Measurements from ENCODE around the gene ART5. TPM values are rescaled to one million over a fixed set of nuclear protein-coding genes. Genes with fewer than 3 reads are reported as not detected.
"Not testable (repeated sequence)": the region's sequence is repeated elsewhere in the genome, so short reads cannot be mapped to it uniquely, and the experiment has no call there.

Gene ART5
- polyA plus RNA-seq, 1 donor (not counting 4 experiments of a cell fraction or from before 2014, with no cell fraction given): not detected

DNA sequence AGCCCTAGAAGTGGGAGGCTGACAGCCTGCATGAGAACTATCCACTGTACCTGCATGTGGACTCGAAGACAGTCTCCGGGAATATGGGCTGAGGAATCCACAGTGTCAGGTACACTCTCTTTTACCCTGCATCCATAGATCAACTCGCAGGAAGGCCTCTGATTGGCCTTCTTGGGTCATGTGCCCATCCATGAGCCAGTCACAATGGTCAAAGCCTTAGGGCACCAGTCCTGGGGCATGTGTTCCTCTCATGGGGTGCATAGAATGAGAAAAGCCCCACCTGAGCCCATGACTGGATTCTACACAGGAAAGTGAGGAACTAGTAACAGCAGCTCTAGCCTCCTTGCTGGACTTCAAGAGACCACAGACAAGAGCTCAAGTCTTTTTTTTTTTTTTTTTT, 13.8 kb upstream of the ART5 start:
- no peaks in the 10 kb centered on the region for H3K79me2 ChIP-seq (ENCODE audit: control insufficient read depth, insufficient read depth, low read length)
- no peak for TF ChIP-seq EZH2 (IDR thresholded peaks at IDR 0.05; ENCODE audit: low read length)
- TF ChIP-seq, protein P1, sequence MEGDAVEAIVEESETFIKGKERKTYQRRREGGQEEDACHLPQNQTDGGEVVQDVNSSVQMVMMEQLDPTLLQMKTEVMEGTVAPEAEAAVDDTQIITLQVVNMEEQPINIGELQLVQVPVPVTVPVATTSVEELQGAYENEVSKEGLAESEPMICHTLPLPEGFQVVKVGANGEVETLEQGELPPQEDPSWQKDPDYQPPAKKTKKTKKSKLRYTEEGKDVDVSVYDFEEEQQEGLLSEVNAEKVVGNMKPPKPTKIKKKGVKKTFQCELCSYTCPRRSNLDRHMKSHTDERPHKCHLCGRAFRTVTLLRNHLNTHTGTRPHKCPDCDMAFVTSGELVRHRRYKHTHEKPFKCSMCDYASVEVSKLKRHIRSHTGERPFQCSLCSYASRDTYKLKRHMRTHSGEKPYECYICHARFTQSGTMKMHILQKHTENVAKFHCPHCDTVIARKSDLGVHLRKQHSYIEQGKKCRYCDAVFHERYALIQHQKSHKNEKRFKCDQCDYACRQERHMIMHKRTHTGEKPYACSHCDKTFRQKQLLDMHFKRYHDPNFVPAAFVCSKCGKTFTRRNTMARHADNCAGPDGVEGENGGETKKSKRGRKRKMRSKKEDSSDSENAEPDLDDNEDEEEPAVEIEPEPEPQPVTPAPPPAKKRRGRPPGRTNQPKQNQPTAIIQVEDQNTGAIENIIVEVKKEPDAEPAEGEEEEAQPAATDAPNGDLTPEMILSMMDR (optimal IDR thresholded peaks at IDR 0.05 in 1 of 3, IDR thresholded peaks at IDR 0.05 in 1 of 3, conservative IDR thresholded peaks at IDR 0.05 in 1 of 3; ENCODE audit: extremely low read depth in 1 of 3, insufficient read depth in 2 of 3, low read length in 3 of 3): no peak
- H3K9me3 ChIP-seq (ENCODE audit: control insufficient read depth, low read depth, low read length): no peaks in the 10 kb centered on the region
- no peaks in the 10 kb centered on the region for H3K9me1 ChIP-seq (ENCODE audit: control insufficient read depth, extremely low read depth, insufficient read depth, low read length)
- dilution Hi-C loops (cut with MboI; ENCODE audit: extremely low pct_ligation_motif_present, low sequenced_read_pairs): no loop called here
- no peak overlapping the region for H3K4me2 ChIP-seq (ENCODE audit: control insufficient read depth, extremely low read depth, insufficient read depth, low read depth, low read length)
- no peaks in the 10 kb centered on the region for H4K20me1 ChIP-seq (ENCODE audit: control insufficient read depth, extremely low read depth, insufficient read depth, low read length)
- no peaks in the 10 kb centered on the region for H3K36me3 ChIP-seq (ENCODE audit: control insufficient read depth in 2 of 2, extremely low read depth in 1 of 2, insufficient read depth in 2 of 2, low read length in 2 of 2)
- H3K9ac ChIP-seq (ENCODE audit: control insufficient read depth, extremely low read depth, insufficient read depth, low read length): no peak overlapping the region
- H3K27me3 ChIP-seq (ENCODE audit: control insufficient read depth, extremely low read depth, insufficient read depth, low read length): peaks cover 7% of the 10 kb centered on the region
- FAIRE-seq (no peak), DNase-seq (ENCODE audit: low read depth, low spot score) (no peak)
- H3K4me3 ChIP-seq (ENCODE audit: control insufficient read depth in 2 of 3, extremely low read depth in 1 of 3, insufficient read depth in 2 of 3, low read depth in 1 of 3, low read length in 3 of 3): no peak overlapping the region
- H3K27ac ChIP-seq (ENCODE audit: control insufficient read depth, insufficient read depth, low read length): no peak overlapping the region
- H2AFZ ChIP-seq (ENCODE audit: control insufficient read depth, low read length): no peak overlapping the region
- no peaks in the 10 kb centered on the region for H3K4me1 ChIP-seq (ENCODE audit: control insufficient read depth, extremely low read depth, insufficient read depth, low read length)

DNA sequence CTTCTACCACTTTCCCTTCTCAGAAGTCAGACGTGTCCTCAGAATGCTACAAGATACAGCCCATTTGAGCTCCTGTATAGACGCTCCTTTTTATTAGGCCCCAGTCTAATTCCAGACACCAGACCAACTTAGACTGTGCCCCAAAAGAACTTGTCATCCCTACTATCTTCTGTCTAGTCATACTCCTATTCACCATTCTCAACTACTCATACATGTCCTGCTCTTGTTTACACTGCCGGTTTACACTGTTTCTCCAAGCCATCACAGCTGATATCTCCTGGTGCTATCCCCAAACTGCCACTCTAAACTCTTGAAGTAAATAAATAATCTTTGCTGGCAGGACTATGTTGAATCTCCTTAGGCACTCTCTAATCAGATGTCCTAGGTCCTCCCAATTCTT, 10.7 kb upstream of the ART5 start:
- not testable (repeated sequence) for H3K4me2 ChIP-seq (ENCODE audit: control insufficient read depth, extremely low read depth, insufficient read depth, low read depth, low read length); FAIRE-seq

DNA sequence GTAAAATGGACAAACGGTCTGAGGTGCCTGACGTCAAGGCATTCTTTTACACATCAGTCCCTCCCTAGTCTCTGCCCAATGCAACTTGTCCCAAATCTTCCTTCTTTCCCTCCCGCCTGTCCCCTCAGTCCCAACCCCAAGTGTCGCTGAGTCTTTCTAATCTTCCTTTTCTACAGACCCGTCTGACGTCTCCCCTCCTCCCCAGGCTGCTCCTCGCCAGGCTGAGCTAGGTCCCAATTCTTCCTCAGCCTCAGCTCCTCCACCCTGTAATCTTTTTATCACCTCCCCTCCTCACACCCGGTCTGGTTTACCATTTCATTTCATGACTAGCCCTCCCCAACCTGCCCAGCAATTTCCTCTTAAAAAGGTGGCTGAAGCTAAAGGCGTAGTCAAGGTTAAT, 7.6 kb upstream of the ART5 start:
- H2AFZ ChIP-seq (ENCODE audit: control insufficient read depth, low read length); H3K9ac ChIP-seq (ENCODE audit: control insufficient read depth, extremely low read depth, insufficient read depth, low read length); H3K4me2 ChIP-seq (ENCODE audit: control insufficient read depth, extremely low read depth, insufficient read depth, low read depth, low read length); H3K4me3 ChIP-seq (ENCODE audit: control insufficient read depth in 2 of 3, extremely low read depth in 1 of 3, insufficient read depth in 2 of 3, low read depth in 1 of 3, low read length in 3 of 3); DNase-seq (ENCODE audit: low read depth, low spot score); H3K27me3 ChIP-seq (ENCODE audit: control insufficient read depth, extremely low read depth, insufficient read depth, low read length); FAIRE-seq; H3K36me3 ChIP-seq (ENCODE audit: control insufficient read depth in 2 of 2, extremely low read depth in 1 of 2, insufficient read depth in 2 of 2, low read length in 2 of 2); H3K27ac ChIP-seq (ENCODE audit: control insufficient read depth, insufficient read depth, low read length); H3K79me2 ChIP-seq (ENCODE audit: control insufficient read depth, insufficient read depth, low read length); H3K9me1 ChIP-seq (ENCODE audit: control insufficient read depth, extremely low read depth, insufficient read depth, low read length); H3K4me1 ChIP-seq (ENCODE audit: control insufficient read depth, extremely low read depth, insufficient read depth, low read length); H4K20me1 ChIP-seq (ENCODE audit: control insufficient read depth, extremely low read depth, insufficient read depth, low read length); dilution Hi-C loops (cut with MboI; ENCODE audit: extremely low pct_ligation_motif_present, low sequenced_read_pairs); H3K9me3 ChIP-seq (ENCODE audit: control insufficient read depth, low read depth, low read length): not testable (repeated sequence)

More for the DNA sequence above, 10.7 kb upstream of the ART5 start:
- H3K4me3 ChIP-seq (ENCODE audit: control insufficient read depth in 2 of 3, extremely low read depth in 1 of 3, insufficient read depth in 2 of 3, low read depth in 1 of 3, low read length in 3 of 3); H3K9me3 ChIP-seq (ENCODE audit: control insufficient read depth, low read depth, low read length); H3K79me2 ChIP-seq (ENCODE audit: control insufficient read depth, insufficient read depth, low read length); H2AFZ ChIP-seq (ENCODE audit: control insufficient read depth, low read length); H3K36me3 ChIP-seq (ENCODE audit: control insufficient read depth in 2 of 2, extremely low read depth in 1 of 2, insufficient read depth in 2 of 2, low read length in 2 of 2); H4K20me1 ChIP-seq (ENCODE audit: control insufficient read depth, extremely low read depth, insufficient read depth, low read length); DNase-seq (ENCODE audit: low read depth, low spot score); dilution Hi-C loops (cut with MboI; ENCODE audit: extremely low pct_ligation_motif_present, low sequenced_read_pairs); H3K27ac ChIP-seq (ENCODE audit: control insufficient read depth, insufficient read depth, low read length); H3K9me1 ChIP-seq (ENCODE audit: control insufficient read depth, extremely low read depth, insufficient read depth, low read length); H3K4me1 ChIP-seq (ENCODE audit: control insufficient read depth, extremely low read depth, insufficient read depth, low read length); H3K9ac ChIP-seq (ENCODE audit: control insufficient read depth, extremely low read depth, insufficient read depth, low read length); H3K27me3 ChIP-seq (ENCODE audit: control insufficient read depth, extremely low read depth, insufficient read depth, low read length): not testable (repeated sequence)

DNA sequence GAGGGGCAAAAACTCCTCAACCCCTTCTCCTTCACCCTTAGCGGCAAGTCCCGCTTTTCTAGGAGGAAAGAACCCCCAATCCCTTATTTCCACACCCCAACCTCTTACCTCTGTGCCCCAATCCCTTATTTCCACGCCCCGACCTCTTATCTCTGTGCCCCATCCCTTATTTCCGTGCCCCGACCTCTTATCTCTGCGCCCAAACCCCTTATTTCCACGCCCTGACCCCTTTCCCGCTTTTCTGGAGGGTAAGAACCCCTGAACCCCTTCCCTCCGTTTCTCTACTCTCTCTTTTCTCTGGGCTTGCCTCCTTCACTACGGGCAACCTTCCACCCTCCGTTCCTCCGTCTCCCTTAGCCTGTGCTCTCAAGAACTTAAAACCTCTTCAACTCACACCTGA, 7.1 kb upstream of the ART5 start:
- dilution Hi-C loops (cut with MboI; ENCODE audit: extremely low pct_ligation_motif_present, low sequenced_read_pairs); H3K79me2 ChIP-seq (ENCODE audit: control insufficient read depth, insufficient read depth, low read length); FAIRE-seq; H3K27ac ChIP-seq (ENCODE audit: control insufficient read depth, insufficient read depth, low read length); H3K36me3 ChIP-seq (ENCODE audit: control insufficient read depth in 2 of 2, extremely low read depth in 1 of 2, insufficient read depth in 2 of 2, low read length in 2 of 2); H3K4me1 ChIP-seq (ENCODE audit: control insufficient read depth, extremely low read depth, insufficient read depth, low read length); DNase-seq (ENCODE audit: low read depth, low spot score); H3K4me3 ChIP-seq (ENCODE audit: control insufficient read depth in 2 of 3, extremely low read depth in 1 of 3, insufficient read depth in 2 of 3, low read depth in 1 of 3, low read length in 3 of 3); H3K9me3 ChIP-seq (ENCODE audit: control insufficient read depth, low read depth, low read length); H4K20me1 ChIP-seq (ENCODE audit: control insufficient read depth, extremely low read depth, insufficient read depth, low read length); H3K27me3 ChIP-seq (ENCODE audit: control insufficient read depth, extremely low read depth, insufficient read depth, low read length); H3K9me1 ChIP-seq (ENCODE audit: control insufficient read depth, extremely low read depth, insufficient read depth, low read length); H2AFZ ChIP-seq (ENCODE audit: control insufficient read depth, low read length); H3K4me2 ChIP-seq (ENCODE audit: control insufficient read depth, extremely low read depth, insufficient read depth, low read depth, low read length); H3K9ac ChIP-seq (ENCODE audit: control insufficient read depth, extremely low read depth, insufficient read depth, low read length): not testable (repeated sequence)

Data from keratinocyte (primary cell).